Uterus (tissue), 4 donors: Measurements from ENCODE around the gene CHST13. TPM values are rescaled to one million over a fixed set of nuclear protein-coding genes. Genes with fewer than 3 reads are reported as not detected.

Experiments
- DNase-seq, 2 donors: peaks; one replicate each; pipeline ENCODE4 v3.0.0-alpha.2; 2019 to 2020
- H3K27ac ChIP-seq, 2 donors: fragments of 200-600 bp; sonication (generic); 1 replicate in 1 of 2; 2 replicates in 1 of 2; pipeline ENCODE4 v1.5.1; 2016 to 2018
- H3K27me3 ChIP-seq, 2 donors: fragments of 200-600 bp; sonication (generic); one replicate each; pipeline ENCODE4 v1.5.1; 2018 to 2019; ENCODE audit warnings: control low read depth in 1 of 2
- H3K36me3 ChIP-seq, 2 donors: fragments of 200-600 bp; sonication (generic); one replicate each; pipeline ENCODE4 v1.5.1; 2019; ENCODE audit warnings: control low read depth in 1 of 2
- H3K4me1 ChIP-seq, 2 donors: fragments of 200-600 bp; sonication (generic); one replicate each; pipeline ENCODE4 v1.5.1; 2018 to 2019; ENCODE audit warnings: control low read depth in 1 of 2
- H3K4me3 ChIP-seq, 2 donors: fragments of 200-600 bp; sonication (generic); 1 replicate in 1 of 2; 2 replicates in 1 of 2; pipeline ENCODE4 v1.5.1; 2018 to 2019; ENCODE audit warnings: mild to moderate bottlenecking in 1 of 2
- H3K9me3 ChIP-seq, 2 donors: fragments of 200-600 bp; sonication (generic); one replicate each; pipeline ENCODE4 v1.5.1; 2019; ENCODE audit warnings: control low read depth in 1 of 2
- CTCF ChIP-seq, 4 experiments: fragments of 200-600 bp in 2 of 4; fragments of 450-650 bp in 2 of 4; sonication (generic) in 2 of 4; IDR thresholded peaks; one replicate each; pipeline ENCODE4 v1.5.1; 2016 to 2019; ENCODE audit warnings: antibody characterized with exemption in 4 of 4, mild to moderate bottlenecking in 2 of 4, moderate library complexity in 1 of 4
- POLR2A ChIP-seq, 2 donors: fragments of 450-650 bp; IDR thresholded peaks; one replicate each; pipeline ENCODE4 v1.6.1; 2016; ENCODE audit warnings: antibody characterized with exemption in 2 of 2, mild to moderate bottlenecking in 1 of 2, moderate library complexity in 1 of 2
- intact Hi-C: fragments of 100-400 bp; cut with DNase I; formaldehyde crosslinking; loops from one replicate; pipeline ENCODE4 v1.15.1; 2023; ENCODE audit warnings: low total_unique reads
- total RNA-seq, 4 donors: library from RNA; depleted of rRNA in 3 of 4; stranded (reverse); fragments of >200 nt in 3 of 4; gene quantifications; one replicate each; pipeline versions ENCODE4 v1.1.0 to v1.2.4, GENCODE V29; 2014 to 2023
- donor health status: DM: yes; HTN: yes; CAD: no.

Gene CHST13
- total RNA-seq, 4 donors from 2014 or later, result 0.24 to 0.62 TPM; not detected in 2

GRCh38 chr3:126477061-126477380 lies 46.9 kb upstream of the CHST13 start:
- Histone ChIP-seq H3K27me3 (no peaks in the 10 kb centered on the region), H3K36me3 (no peaks in the 10 kb centered on the region), H3K27ac (peak overlapping the region in 1 of 2 donors; percentile 91), H3K4me1 (peaks cover 15 to 21% of the 10 kb centered on the region in 2 donors), H3K9me3 (no peaks in the 10 kb centered on the region), H3K4me3 (no peak overlapping the region)
- no peak for DNase-seq
- intact Hi-C loops, result no loop called here
- TF ChIP-seq CTCF (IDR thresholded peaks at IDR 0.05) (no peak), POLR2A (IDR thresholded peaks at IDR 0.05) (no peak)

- H3K9me3 ChIP-seq, result no peaks in the 10 kb centered on the region
- no peak overlapping the region for H3K27ac ChIP-seq
- intact Hi-C loops, result no loop called here
- no peaks in the 10 kb centered on the region for H3K27me3 ChIP-seq
- H3K36me3 ChIP-seq, result no peaks in the 10 kb centered on the region
- H3K4me3 ChIP-seq, result no peak overlapping the region
- no peak for DNase-seq
- H3K4me1 ChIP-seq, result peaks cover under 1 to 8% of the 10 kb centered on the region in 2 donors
- no peak for TF ChIP-seq POLR2A (IDR thresholded peaks at IDR 0.05)
- TF ChIP-seq CTCF (IDR thresholded peaks at IDR 0.05), result no peak
Observed at GRCh38 chr3:126478581-126479310, 45.2 kb upstream of the CHST13 start.

GRCh38 chr3:126479642-126480041 lies 44.3 kb upstream of the CHST13 start:
- Histone ChIP-seq H3K27me3 (no peaks in the 10 kb centered on the region), H3K4me1 (no peaks in the 10 kb centered on the region), H3K36me3 (no peaks in the 10 kb centered on the region), H3K27ac (no peak overlapping the region), H3K4me3 (no peak overlapping the region), H3K9me3 (no peaks in the 10 kb centered on the region)
- no peak for DNase-seq
- intact Hi-C loops, result no loop called here
- TF ChIP-seq CTCF (IDR thresholded peaks at IDR 0.05) (no peak), POLR2A (IDR thresholded peaks at IDR 0.05) (no peak)

GRCh38 chr3:126480206-126480605 lies 43.7 kb upstream of the CHST13 start:
- H3K27me3 ChIP-seq, result no peaks in the 10 kb centered on the region
- H3K4me3 ChIP-seq, result no peak overlapping the region
- no peaks in the 10 kb centered on the region for H3K36me3 ChIP-seq
- H3K27ac ChIP-seq, result no peak overlapping the region
- no peaks in the 10 kb centered on the region for H3K4me1 ChIP-seq
- TF ChIP-seq CTCF (IDR thresholded peaks at IDR 0.05), result no peak
- TF ChIP-seq POLR2A (IDR thresholded peaks at IDR 0.05), result no peak
- no peaks in the 10 kb centered on the region for H3K9me3 ChIP-seq
- intact Hi-C loops, result no loop called here
- DNase-seq, result no peak

GRCh38 chr3:126480861-126481260 lies 43.1 kb upstream of the CHST13 start:
- Histone ChIP-seq H3K4me3 (no peak overlapping the region), H3K36me3 (no peaks in the 10 kb centered on the region), H3K4me1 (no peaks in the 10 kb centered on the region), H3K27me3 (no peaks in the 10 kb centered on the region), H3K9me3 (no peaks in the 10 kb centered on the region), H3K27ac (no peak overlapping the region)
- intact Hi-C loops, result no loop called here
- TF ChIP-seq POLR2A (IDR thresholded peaks at IDR 0.05) (no peak), CTCF (IDR thresholded peaks at IDR 0.05) (no peak)
- peak in 1 of 2 donors; percentile 29 for DNase-seq
